ENCODE measurements around the gene SSTR5.

SSTR5 gene

GRCh38 chr16:1097800-1098199 is 25.3 kb downstream of the SSTR5 start:
- Histone ChIP-seq H3K27me3 (replicated peaks; ENCODE audit: control insufficient read depth, insufficient read depth, low read length) (no peaks in the 10 kb centered on the region), H3K4me3 (replicated peaks; ENCODE audit: low read depth, low read length) (no peak overlapping the region), H3K36me3 (ENCODE audit: control insufficient read depth, insufficient read depth, low read length) (no peaks in the 10 kb centered on the region)
- DNase-seq (ENCODE audit: extremely low read depth, insufficient read length), result no peak
- TF ChIP-seq, protein P1, sequence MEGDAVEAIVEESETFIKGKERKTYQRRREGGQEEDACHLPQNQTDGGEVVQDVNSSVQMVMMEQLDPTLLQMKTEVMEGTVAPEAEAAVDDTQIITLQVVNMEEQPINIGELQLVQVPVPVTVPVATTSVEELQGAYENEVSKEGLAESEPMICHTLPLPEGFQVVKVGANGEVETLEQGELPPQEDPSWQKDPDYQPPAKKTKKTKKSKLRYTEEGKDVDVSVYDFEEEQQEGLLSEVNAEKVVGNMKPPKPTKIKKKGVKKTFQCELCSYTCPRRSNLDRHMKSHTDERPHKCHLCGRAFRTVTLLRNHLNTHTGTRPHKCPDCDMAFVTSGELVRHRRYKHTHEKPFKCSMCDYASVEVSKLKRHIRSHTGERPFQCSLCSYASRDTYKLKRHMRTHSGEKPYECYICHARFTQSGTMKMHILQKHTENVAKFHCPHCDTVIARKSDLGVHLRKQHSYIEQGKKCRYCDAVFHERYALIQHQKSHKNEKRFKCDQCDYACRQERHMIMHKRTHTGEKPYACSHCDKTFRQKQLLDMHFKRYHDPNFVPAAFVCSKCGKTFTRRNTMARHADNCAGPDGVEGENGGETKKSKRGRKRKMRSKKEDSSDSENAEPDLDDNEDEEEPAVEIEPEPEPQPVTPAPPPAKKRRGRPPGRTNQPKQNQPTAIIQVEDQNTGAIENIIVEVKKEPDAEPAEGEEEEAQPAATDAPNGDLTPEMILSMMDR (IDR thresholded peaks at IDR 0.05; ENCODE audit: insufficient read depth, low read length, poor library complexity, severe bottlenecking), result no peak

DNA sequence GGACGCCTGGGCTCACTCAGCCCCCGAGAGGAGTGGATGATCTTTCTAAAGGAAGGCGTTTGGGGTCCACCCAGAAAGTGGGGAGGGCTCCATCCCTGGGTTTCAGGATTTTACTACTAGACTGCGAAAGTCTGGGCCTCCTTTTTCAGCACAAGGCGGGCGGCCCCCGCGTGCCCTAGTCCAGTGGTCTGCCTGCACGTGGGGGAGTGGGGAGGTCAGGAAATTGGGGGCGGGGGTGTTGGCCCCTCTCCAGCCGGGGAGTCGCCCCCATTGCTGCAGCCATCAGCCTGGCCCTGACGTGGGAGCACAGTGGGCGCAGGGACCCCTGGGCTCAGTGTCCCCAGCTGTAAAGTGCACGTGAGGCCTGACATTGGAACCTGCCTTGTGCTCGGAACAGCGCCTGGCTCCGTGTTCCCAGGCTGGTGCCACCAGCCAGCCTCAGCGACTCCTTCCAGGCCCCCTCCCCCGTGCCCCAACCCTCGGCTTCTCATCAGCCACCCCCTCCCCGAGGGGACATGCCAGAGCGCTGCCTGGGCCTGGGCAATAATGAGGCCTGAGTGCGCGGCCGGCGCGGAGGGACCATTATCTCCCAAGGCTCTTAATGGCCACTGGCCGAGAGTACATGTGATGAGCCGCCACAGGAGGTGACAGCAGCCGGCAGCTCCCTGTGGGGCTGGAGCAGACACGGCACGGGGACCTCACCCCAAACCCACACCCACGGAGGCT is 25.9 kb downstream of the SSTR5 start:
- Histone ChIP-seq H3K36me3 (ENCODE audit: control insufficient read depth, insufficient read depth, low read length) (no peaks in the 10 kb centered on the region), H3K4me3 (replicated peaks; ENCODE audit: low read depth, low read length) (no peak overlapping the region), H3K27me3 (replicated peaks; ENCODE audit: control insufficient read depth, insufficient read depth, low read length) (no peaks in the 10 kb centered on the region)
- TF ChIP-seq, protein P1 (IDR thresholded peaks at IDR 0.05; ENCODE audit: insufficient read depth, low read length, poor library complexity, severe bottlenecking), result no peak
- no peak for DNase-seq (ENCODE audit: extremely low read depth, insufficient read length)

GRCh38 chr16:1099189-1100083 is 26.9 kb downstream of the SSTR5 start:
- TF ChIP-seq, protein P1 (IDR thresholded peaks at IDR 0.05; ENCODE audit: insufficient read depth, low read length, poor library complexity, severe bottlenecking), result no peak
- Histone ChIP-seq H3K36me3 (ENCODE audit: control insufficient read depth, insufficient read depth, low read length) (no peaks in the 10 kb centered on the region), H3K27me3 (replicated peaks; ENCODE audit: control insufficient read depth, insufficient read depth, low read length) (no peaks in the 10 kb centered on the region), H3K4me3 (replicated peaks; ENCODE audit: low read depth, low read length) (no peak overlapping the region)
- no peak for DNase-seq (ENCODE audit: extremely low read depth, insufficient read length)

DNA sequence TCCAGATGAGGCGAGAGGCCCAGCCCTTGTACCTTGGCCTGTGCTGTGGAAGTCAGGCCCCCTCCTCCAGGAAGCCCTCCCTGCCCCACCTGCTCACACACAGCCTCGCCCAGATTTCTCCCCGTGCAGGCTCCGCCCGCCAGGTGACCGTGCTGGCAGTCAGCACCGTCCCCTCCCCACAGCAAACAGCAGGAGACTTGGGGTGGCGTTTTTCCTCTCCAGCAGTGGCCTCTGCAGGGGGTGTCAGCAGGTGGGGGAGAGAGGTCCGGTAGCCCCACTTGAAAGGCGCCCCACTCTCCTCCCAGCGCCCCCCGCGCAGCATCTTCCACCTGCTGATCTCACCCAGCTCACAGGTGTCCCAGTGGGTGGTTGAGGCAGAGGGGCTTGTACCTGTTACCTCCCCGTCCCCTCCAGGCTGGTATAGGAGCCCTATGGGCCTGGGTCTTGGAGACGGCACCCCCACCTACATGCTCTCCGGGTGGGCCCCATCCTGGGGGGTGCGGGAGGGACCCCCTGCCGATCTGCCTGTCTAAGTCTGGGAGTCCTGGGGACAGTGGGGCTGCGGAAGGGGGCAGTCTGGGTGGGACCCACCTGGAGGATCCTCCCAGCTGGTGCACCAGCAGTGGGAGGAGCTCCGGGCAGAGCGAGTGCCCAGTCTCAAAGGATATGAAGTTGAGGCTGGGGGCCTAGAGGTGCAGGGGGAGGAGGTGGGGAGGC is 27.7 kb downstream of the SSTR5 start:
- no peak overlapping the region for H3K4me3 ChIP-seq (replicated peaks; ENCODE audit: low read depth, low read length)
- TF ChIP-seq, protein P1 (IDR thresholded peaks at IDR 0.05; ENCODE audit: insufficient read depth, low read length, poor library complexity, severe bottlenecking), result no peak
- no peaks in the 10 kb centered on the region for H3K27me3 ChIP-seq (replicated peaks; ENCODE audit: control insufficient read depth, insufficient read depth, low read length)
- DNase-seq (ENCODE audit: extremely low read depth, insufficient read length), result no peak
- no peaks in the 10 kb centered on the region for H3K36me3 ChIP-seq (ENCODE audit: control insufficient read depth, insufficient read depth, low read length)

DNA sequence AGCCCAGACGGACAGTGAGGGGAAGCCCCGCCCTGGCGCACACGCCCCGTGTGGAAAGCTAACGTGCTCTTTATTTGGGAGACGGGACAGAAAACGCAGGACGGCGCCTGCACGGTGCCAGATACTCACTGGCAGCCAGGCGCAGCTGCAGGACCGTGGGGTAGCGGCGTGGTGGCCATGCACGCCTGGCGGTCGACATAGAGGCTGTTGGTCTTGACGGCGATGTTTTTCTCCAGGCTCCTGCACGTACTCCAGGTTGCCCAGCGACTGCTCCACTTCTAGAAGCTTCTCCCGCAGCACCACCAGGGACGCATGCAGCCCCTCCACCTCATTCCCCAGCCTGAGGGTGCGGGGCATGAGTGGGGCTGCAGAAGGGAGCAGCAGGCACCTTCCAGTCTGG is 28.6 kb downstream of the SSTR5 start:
- DNase-seq (ENCODE audit: extremely low read depth, insufficient read length), result no peak
- Histone ChIP-seq H3K4me3 (replicated peaks; ENCODE audit: low read depth, low read length) (no peak overlapping the region), H3K27me3 (replicated peaks; ENCODE audit: control insufficient read depth, insufficient read depth, low read length) (no peaks in the 10 kb centered on the region), H3K36me3 (ENCODE audit: control insufficient read depth, insufficient read depth, low read length) (no peaks in the 10 kb centered on the region)
- TF ChIP-seq, protein P1 (IDR thresholded peaks at IDR 0.05; ENCODE audit: insufficient read depth, low read length, poor library complexity, severe bottlenecking), result no peak

All from GM06990 (cell line).